ENCODE measurements around the gene RBM20.
"Not testable (repeated sequence)": the region's sequence is repeated elsewhere in the genome, so short reads cannot be mapped to it uniquely, and the experiment has no call there.

Gene RBM20

GRCh38 chr10:110861476-110861875, 217.3 kb downstream of the RBM20 start:
- no peak for DNase-seq

GRCh38 chr10:110861930-110862649, 218.0 kb downstream of the RBM20 start:
- no peak for DNase-seq

DNA sequence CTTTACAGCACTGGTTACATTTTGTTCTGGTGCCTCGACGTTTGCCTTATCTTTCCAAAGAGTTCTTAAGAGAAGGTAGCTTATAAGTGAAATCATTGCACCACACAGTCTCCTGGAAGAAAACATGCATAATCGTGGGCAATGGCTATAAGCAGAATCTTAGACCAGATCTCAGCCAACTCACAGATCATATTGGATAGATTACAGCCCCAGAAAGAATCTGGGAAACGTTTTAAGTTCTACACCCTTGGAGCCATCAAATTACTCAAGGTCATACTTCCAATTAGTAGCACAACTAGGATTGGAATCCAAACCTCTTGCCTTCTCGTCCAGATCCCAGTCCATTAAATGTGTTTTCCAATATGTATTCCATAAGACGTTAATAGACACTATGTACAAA, 218.8 kb downstream of the RBM20 start:
- no peak for DNase-seq

- peak; percentile 37 for DNase-seq
Measured at GRCh38 chr10:110863361-110863760, 219.2 kb downstream of the RBM20 start.

DNA sequence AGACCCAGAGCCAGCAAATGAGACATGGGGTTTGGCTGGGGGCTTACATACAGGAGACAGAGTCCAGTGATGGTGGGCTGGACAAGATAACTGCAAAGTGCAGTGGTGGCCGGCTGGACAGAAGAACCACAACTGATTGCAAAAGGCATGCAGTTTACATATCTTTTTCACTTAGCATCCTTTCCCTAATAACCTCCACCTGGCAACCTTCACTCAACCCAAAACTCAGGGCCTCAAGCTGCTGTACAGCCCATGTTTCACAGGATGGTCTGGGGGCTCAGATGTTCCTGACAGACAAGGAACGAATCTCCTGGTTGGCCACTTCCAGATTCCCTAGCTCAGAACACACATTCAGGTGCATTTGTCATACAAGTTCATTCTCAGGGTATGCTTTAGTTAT, 219.8 kb downstream of the RBM20 start:
- DNase-seq = no peak

DNA sequence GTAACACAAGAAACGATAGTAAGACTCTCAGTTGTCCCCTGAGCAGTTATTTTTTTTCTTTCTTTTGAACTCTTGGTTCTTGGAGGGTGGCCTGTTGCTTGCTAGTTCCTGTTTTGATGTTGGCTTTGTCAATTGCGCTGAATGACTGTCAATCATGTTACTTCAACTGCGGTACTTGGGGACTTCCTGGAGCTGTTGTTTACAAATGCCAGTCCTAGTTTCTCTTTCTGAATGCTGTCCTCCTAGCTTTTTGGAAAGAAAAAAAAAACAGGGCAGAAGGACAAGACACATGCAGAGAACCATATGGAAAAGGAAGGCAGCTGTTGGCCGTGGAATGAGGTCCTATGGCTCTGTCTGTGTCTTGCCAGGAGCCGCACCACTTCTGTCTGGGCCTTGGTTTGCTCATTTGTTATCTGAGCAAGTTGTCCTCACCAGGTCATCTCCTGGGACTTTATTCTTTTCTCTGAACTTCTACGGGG, 220.6 kb downstream of the RBM20 start:
- peak; percentile 63 for DNase-seq

DNA sequence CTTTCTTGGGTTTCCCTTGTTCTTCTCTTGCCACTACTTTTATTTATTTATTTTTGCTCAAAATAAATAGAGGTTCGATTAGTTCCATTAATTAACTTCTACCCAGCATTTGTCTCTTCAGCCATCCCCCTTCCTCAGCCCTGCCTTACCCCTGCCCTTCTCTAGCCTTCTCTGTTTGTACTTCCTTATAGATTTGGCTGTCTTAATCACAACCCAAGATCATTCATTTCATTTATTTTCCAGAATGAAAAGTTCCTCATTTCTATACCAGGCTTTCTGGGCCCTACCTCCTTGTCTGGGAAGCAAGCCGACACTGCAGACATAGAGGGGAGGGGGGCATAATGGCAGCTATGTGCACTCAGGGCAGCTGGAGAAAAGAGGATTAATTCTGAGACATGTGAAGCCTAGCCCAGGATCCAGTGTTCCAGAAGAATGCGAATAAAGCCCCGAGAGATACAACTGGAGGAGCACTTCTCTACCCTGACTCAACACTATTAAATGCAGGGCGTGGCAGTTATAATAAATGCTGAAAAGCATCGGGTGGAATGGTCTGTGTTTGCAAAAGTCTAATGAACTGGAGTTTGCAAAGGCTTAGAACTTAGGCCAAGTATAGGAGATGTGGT, 221.2 kb downstream of the RBM20 start:
- no peak for DNase-seq

GRCh38 chr10:110865809-110866482, 221.8 kb downstream of the RBM20 start:
- DNase-seq = peak; percentile 11

GRCh38 chr10:110867011-110867806, 223.1 kb downstream of the RBM20 start:
- not testable (repeated sequence) for DNase-seq

GRCh38 chr10:110867807-110868465, 223.8 kb downstream of the RBM20 start:
- no peak for DNase-seq

GRCh38 chr10:110868981-110869380, 224.8 kb downstream of the RBM20 start:
- DNase-seq = no peak

GRCh38 chr10:110870823-110871297, 226.7 kb downstream of the RBM20 start:
- DNase-seq = no peak

DNA sequence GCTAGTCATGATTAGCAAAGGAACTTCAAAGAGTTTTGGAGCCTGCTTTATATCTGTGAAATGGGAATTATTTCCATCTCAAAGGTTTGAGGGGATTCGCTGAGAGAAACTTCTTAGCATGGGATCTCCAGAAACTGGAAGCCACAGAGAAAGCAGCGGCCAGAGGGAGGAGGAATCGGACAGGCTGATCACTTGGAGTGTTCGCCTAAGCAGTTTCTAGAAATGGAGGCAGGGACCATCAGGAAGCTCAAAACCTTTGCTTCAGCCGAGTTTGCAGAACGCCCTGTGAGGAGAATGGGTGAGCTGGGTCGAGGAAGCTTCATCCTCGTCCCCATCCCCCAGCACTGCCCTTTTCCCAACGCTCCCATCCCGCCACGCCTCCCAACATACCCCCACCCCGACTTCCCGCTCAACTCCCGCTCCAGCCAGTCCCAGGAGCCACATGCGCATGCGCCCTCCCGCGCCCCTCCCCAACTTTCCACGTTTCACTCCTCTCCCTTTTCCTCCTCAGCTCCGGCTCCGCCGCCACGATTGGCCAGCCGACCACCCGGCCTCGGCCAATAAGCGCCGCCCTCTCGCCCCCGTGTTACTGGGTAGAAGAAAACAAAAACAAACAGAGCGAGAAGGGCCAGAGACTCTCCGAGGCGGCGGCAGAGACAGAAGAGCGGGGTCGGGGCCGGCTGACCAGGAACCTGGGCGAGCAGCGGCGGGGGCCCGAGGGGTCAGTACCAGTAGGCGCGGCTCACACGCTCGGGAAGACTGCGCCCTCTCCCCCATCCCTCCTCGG, 227.4 kb downstream of the RBM20 start, which contains the start of gene PDCD4:
Gene PDCD4 (plus strand): TSS at position 631 of the 787 bp plus-strand sequence. CDS start 4,100 bp downstream, outside the sequence.
- peak; percentile 91 for DNase-seq

GRCh38 chr10:110872145-110872983, 228.2 kb downstream of the RBM20 start:
- DNase-seq = peak; percentile 83

DNA sequence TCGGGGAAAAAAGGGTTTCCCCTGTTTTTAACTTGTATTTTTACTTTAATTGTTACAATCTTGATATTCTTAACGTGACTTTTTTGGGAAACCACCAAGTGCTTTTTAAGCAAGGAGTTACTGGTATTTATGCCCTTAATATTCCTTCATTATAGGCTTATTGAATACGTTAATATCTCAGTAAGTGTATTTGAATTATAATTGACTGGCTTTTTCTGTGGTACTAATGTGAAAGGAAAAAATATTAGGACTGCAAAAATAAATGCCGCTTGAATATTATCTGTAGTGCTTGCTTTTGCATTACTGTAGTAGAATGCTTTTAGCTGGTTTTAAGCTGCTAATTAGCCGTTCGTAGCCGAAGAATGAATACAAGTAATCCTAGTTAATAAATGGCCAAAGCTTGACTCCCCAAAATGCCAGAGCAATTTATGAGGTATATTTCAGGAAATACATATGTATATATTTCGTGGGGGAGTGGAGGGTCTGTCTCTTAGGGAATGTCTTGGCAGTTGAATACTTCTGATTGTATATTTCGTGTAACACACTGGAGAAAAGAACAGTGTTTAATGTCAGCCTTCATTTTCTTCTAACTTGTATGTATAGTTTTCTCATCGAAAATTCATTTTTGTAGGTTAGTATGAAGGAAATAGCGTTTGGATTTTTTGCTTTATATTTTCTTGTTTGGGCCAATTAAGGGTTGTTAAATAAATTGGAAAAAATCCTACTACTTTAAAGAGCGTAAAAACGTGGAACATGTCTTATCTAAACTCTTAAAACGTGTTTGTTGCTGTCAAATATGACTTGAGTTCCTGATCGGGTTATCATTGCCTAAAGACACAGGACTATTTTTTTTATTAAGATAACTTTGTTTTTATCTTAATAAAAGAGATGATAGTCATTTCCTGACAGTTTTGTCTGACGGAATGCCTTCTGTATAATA, 229.1 kb downstream of the RBM20 start:
- DNase-seq = no peak

- DNase-seq = no peak
Measured at GRCh38 chr10:110873951-110874350, 229.8 kb downstream of the RBM20 start.

DNA sequence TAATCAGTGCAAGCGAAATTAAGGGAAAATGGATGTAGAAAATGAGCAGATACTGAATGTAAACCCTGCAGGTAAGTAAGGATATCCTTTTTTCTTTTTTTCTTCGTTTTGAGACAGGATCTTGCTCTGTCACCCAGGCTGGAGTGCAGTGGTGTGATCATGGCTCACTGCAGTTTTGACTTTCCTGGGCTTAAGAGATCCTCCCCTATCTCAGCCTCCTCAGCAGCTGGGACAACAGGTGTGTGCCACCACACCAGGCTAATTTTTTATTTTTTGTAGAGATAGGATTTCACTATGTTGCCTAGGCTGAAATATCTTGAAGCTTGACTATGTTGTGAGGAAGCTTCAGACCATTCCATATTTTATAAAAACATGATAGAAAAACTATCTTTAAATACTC, 231.9 kb downstream of the RBM20 start:
- DNase-seq = no peak

- no peak for DNase-seq
Measured at GRCh38 chr10:110876788-110877187, 232.7 kb downstream of the RBM20 start.

- no peak for DNase-seq
Measured at GRCh38 chr10:110880012-110880411, 235.9 kb downstream of the RBM20 start.

Data from GF-D8 (cell line).